ENCODE data around the gene ACOT13. TPM values are rescaled to one million over a fixed set of nuclear protein-coding genes. Genes with fewer than 3 reads are reported as not detected.

ACOT13 gene
- total and polyA plus RNA-seq, 2 of the 8 experiments (the other 6 are each of a cell fraction or from before 2014, with no cell fraction given), result 27.6 to 40.6 TPM

GRCh38 chr6:24673625-24674024 lies 6.7 kb downstream of the ACOT13 start:
- Histone ChIP-seq H4K91ac (replicated peaks; ENCODE audit: insufficient read length, low read length) (no peak overlapping the region), H3K4me2 (ENCODE audit: insufficient read depth in 1 of 2, low read depth in 2 of 2, low read length in 2 of 2) (no peak overlapping the region), H2BK20ac (ENCODE audit: low read length) (no peak overlapping the region), H2BK12ac (ENCODE audit: low read depth, low read length) (no peak overlapping the region), H3K27ac (ENCODE audit: low read depth, low read length) (no peak overlapping the region), H2BK15ac (ENCODE audit: low read length) (no peak overlapping the region), H2AK5ac (ENCODE audit: low read depth, low read length) (no peak overlapping the region), H3K9me3 (ENCODE audit: insufficient read depth in 2 of 2, low read depth in 1 of 2, low read length in 1 of 2) (peaks cover 27 to 37% of the 10 kb centered on the region in 2 experiments), H3K9ac (replicated peaks in 1 of 4; ENCODE audit: extremely low read depth in 1 of 4, low read depth in 3 of 4, low read length in 3 of 4) (no peak overlapping the region), H4K5ac (ENCODE audit: insufficient read length, low read depth, low read length) (no peak overlapping the region), H3K23ac (ENCODE audit: insufficient read length) (no peak overlapping the region), H3K36me3 (ENCODE audit: control insufficient read depth in 2 of 4, insufficient read depth in 4 of 4, low read length in 3 of 4) (peaks cover 0 to 29% (median 11%) of the 10 kb centered on the region in 4 experiments; a peak in 3 of 8 replicates), H2BK120ac (replicated peaks; ENCODE audit: low read depth, low read length) (no peak overlapping the region), H3K14ac (ENCODE audit: insufficient read length) (no peak overlapping the region), H4K8ac (ENCODE audit: extremely low read depth, insufficient read depth, low read length) (no peak overlapping the region), H3K4ac (replicated peaks; ENCODE audit: insufficient read length, low read depth, low read length) (no peak overlapping the region), H3K27me3 (replicated peaks in 1 of 4; ENCODE audit: control insufficient read depth in 3 of 4, extremely low read depth in 1 of 4, insufficient read depth in 3 of 4, low read length in 3 of 4) (no peaks in the 10 kb centered on the region), H3K4me1 (replicated peaks in 1 of 4; ENCODE audit: control insufficient read depth in 3 of 4, insufficient read depth in 4 of 4, low read length in 3 of 4) (no peaks in the 10 kb centered on the region), H2AFZ (ENCODE audit: low read length) (no peak overlapping the region), H3K56ac (replicated peaks; ENCODE audit: insufficient read length, low read depth, low read length) (no peak overlapping the region), H3K4me3 (ENCODE audit: extremely low read depth in 1 of 4, insufficient read depth in 2 of 4, low read depth in 3 of 4, low read length in 4 of 4) (no peak overlapping the region), H3K18ac (ENCODE audit: extremely low read depth, low read length) (no peak overlapping the region), H3K23me2 (ENCODE audit: low read depth, low read length) (no peaks in the 10 kb centered on the region), H2BK5ac (ENCODE audit: low read depth, low read length) (no peak overlapping the region), H3K79me1 (ENCODE audit: low read depth, low read length) (no peaks in the 10 kb centered on the region), H3K79me2 (ENCODE audit: control insufficient read depth in 1 of 2, insufficient read depth in 2 of 2, low read length in 2 of 2) (no peaks in the 10 kb centered on the region; a peak in 1 of 4 replicates), H4K20me1 (replicated peaks in 1 of 2; ENCODE audit: control insufficient read depth in 1 of 2, insufficient read depth in 2 of 2, low read length in 2 of 2) (no peaks in the 10 kb centered on the region)
- FAIRE-seq (no peak), DNase-seq (ENCODE audit: low read depth in 1 of 2, low spot score in 2 of 2) (no peak)
- POLR2A ChIA-PET (ENCODE audit: partially characterized antibody), result interaction anchor here (1.4 kb wide), 1 partner anchor 10 kb away, joined by 6 read pairs; no protein-coding TSS in a partner anchor
- CTCF ChIA-PET (ENCODE audit: partially characterized antibody), result no interaction called here
- 82% methylated on average over 2 of the region's 2 CpGs; no CpG with 5 or more reads in 1 of the 2 experiments for WGBS, 2 experiments (ENCODE audit: extremely low coverage in 1 of 2, insufficient coverage in 1 of 2, insufficient read length in 1 of 2, insufficient replicate concordance in 2 of 2, low coverage in 1 of 2, low lambda C conversion rate in 2 of 2, missing lambda C conversion rate in 1 of 2)
- TF ChIP-seq SIN3A (conservative IDR thresholded peaks at IDR 0.05 in 1 of 2, IDR thresholded peaks at IDR 0.05 in 1 of 2; ENCODE audit: low read depth in 1 of 2, low read length in 2 of 2) (no peak), SIRT6 (IDR thresholded peaks at IDR 0.05; ENCODE audit: low read length) (no peak), CHD1 (IDR thresholded peaks at IDR 0.05; ENCODE audit: low read depth, low read length) (no peak), KDM1A (IDR thresholded peaks at IDR 0.05; ENCODE audit: borderline replicate concordance, low read length) (no peak), SUZ12 (IDR thresholded peaks at IDR 0.05; ENCODE audit: low read length) (no peak), ZNF274 (IDR thresholded peaks at IDR 0.05; ENCODE audit: borderline replicate concordance, extremely low read depth, low read length) (no peak), CREB1 (IDR thresholded peaks at IDR 0.05) (no peak), RFX5 (IDR thresholded peaks at IDR 0.05; ENCODE audit: borderline replicate concordance, low read depth, low read length) (no peak), NRF1 (IDR thresholded peaks at IDR 0.05; ENCODE audit: low read depth, low read length) (no peak), SP2 (IDR thresholded peaks at IDR 0.05; ENCODE audit: low read length) (no peak), KDM5A (IDR thresholded peaks at IDR 0.05; ENCODE audit: low read length) (no peak), GTF2F1 (IDR thresholded peaks at IDR 0.05; ENCODE audit: borderline replicate concordance, low read depth, low read length) (no peak), JUN (IDR thresholded peaks at IDR 0.05; ENCODE audit: low read depth, low read length) (no peak), CBX8 (IDR thresholded peaks at IDR 0.05; ENCODE audit: borderline replicate concordance, low read depth, low read length) (no peak), FOSL1 (IDR thresholded peaks at IDR 0.05; ENCODE audit: insufficient read depth, low read depth, low read length) (no peak)
